DOHH2 (cell line): ENCODE measurements around the gene TMEM63B.

ENCODE experiments used
- CTCF ChIP-seq: fragments of 200-600 bp; sonication (generic); IDR thresholded peaks from one replicate; pipeline ENCODE4 v1.5.1; 2014; ENCODE audit warnings: antibody characterized with exemption, mild to moderate bottlenecking, low read depth, low read length; ENCODE audit not compliant: poor library complexity, severe bottlenecking
- EZH2phosphoT487 ChIP-seq: fragments of 200-600 bp; sonication (generic); IDR thresholded peaks from 2 replicates; pipeline ENCODE4 v1.6.1; 2017; ENCODE audit warnings: borderline replicate concordance, mild to moderate bottlenecking, antibody characterized with exemption, low read length, moderate library complexity, mixed read lengths

GRCh38 chr6:44081753-44082152 is 45.6 kb upstream of the TMEM63B start:
- no peak for TF ChIP-seq CTCF
- no peak for TF ChIP-seq EZH2phosphoT487
